CD4-positive, alpha-beta T cell treated with Interleukin-6 for 4 hours (primary cell): ENCODE data around the gene DAB2IP.
"Not testable (repeated sequence)": the region's sequence is repeated elsewhere in the genome, so short reads cannot be mapped to it uniquely, and the experiment has no call there.

Source experiments
- DNase-seq: peaks from one replicate; pipeline ENCODE4 v3.0.0-alpha.2; 2020; ENCODE audit warnings: mixed read lengths

The DAB2IP gene

DNA sequence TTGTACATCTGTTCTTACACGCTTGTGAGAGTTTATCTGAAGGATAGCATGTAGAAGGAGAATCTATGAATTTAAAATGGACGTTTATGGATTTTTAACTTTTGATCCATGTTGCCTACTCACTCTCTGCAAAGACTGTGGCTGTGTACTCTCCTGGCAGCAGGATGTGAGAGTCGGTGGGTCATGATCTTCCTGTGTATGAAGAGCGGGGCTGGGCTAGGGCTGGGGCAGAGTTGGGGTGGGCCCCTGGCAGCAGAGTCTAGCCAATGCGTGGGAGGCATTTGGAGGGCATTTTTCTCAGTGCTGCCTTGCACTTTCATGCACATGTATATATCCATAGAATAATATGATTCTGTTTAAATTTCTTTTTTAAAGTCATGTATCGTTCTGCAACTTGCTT is 24.0 kb upstream of the DAB2IP start:
- DNase-seq = no peak

DNA sequence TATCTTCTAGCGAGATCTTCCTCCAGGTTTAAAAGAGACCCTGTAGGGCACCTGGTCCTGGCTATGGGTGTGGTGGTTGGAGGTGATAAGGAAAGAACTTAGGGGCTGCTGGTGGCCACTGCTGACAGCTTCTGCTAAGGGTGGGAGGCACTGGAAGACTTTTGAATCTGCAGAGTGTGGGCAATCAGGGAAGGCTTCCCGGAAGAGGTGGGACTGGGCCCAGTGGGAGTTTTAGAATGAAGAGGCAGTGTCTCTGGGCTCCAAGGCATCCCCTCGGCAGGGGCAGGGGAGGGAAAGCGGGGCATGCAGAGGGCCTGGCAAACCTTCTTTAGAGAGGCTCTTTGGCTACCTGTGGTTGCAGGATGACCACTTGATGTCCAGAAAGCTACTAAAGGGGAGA is 23.0 kb upstream of the DAB2IP start:
- no peak for DNase-seq

DNA sequence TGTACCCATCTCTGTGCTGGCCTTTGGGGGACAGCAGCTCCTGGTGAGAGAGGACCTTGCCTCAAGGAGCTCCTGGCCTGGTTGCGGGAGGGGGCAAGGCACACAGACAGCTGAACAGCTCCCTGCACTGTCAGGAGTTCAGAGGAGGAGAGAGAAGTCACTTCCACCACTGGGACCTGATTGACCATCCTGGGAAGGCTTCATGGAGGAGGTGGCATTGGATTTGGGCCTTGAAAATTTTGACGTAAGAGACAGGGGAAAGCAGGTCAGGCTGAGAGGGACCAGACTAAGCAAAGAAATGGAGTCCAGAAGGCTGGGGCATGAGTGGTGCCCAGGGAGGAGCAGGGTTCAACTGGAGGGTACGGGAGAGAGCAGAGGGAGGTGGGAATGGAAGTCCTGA is 20.3 kb upstream of the DAB2IP start:
- DNase-seq = no peak

DNA sequence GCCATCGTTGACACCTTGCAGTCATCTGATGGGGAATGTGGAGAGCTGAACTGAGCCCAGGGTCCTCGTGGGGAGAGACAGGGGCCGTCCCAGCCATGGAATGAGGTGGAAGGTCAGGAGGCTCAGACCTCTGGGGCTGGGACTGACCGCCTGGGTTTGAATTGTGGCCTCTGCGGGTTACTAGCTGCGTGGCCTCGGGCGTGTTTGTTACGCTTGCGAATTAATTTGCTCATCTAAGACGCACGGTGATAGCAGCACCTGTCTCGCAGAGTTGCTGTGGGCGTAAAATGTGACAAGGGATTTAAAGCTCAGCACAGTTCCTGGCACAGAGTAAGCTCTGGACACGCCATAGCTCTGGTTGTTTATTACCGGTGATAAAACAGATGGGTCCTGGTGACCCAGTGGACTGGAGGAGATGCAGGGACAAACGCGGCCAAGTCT is 19.4 kb upstream of the DAB2IP start:
- no peak for DNase-seq

DNA sequence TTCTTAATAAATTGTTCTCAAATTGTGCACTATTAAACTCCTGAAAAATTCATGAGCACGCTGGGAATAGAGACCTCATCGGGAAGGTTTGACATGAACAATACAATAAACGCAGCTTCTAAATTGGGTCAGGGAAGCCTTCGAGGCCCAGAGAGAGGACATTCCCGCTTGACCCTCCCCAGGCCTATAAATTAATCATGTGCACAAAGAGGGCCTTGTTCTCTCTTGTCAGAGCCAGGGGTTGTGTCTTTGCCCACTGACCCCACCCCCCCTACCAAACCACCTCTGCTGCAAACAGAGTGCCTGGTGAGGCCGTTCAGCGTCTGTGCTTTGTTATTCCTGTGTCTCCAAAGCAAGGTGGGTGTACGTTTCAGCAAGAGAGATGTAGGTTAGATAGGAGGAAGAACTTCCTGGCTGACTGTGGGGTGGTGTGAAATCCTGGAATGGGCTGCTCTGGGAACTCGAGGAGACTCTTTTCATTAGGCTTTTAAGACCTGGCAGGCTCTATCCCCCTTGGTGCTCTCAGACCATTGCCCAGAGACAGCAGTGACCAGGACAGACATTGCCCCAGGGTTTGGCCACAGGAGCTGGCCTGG is 18.2 kb upstream of the DAB2IP start:
- no peak for DNase-seq

DNA sequence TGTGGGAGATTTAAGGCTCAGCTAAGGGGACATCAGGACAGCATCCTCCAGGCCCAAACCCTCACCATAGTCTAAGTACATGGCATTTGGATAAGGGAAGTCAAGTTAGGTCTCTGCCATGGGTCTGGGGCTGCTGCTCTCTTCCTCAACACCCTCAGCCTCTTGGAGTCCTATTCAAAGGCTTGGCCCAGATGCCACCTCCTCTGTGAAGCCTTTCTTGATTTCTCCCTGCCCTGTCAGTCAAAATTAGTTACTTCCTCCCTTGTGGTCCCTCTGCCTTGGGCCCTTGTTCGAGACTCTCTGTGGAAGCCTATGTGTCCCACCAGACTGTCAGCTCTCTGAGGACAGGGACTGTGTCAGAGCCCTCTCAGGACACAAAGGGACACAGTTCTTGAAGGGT is 17.7 kb upstream of the DAB2IP start:
- DNase-seq = no peak

DNA sequence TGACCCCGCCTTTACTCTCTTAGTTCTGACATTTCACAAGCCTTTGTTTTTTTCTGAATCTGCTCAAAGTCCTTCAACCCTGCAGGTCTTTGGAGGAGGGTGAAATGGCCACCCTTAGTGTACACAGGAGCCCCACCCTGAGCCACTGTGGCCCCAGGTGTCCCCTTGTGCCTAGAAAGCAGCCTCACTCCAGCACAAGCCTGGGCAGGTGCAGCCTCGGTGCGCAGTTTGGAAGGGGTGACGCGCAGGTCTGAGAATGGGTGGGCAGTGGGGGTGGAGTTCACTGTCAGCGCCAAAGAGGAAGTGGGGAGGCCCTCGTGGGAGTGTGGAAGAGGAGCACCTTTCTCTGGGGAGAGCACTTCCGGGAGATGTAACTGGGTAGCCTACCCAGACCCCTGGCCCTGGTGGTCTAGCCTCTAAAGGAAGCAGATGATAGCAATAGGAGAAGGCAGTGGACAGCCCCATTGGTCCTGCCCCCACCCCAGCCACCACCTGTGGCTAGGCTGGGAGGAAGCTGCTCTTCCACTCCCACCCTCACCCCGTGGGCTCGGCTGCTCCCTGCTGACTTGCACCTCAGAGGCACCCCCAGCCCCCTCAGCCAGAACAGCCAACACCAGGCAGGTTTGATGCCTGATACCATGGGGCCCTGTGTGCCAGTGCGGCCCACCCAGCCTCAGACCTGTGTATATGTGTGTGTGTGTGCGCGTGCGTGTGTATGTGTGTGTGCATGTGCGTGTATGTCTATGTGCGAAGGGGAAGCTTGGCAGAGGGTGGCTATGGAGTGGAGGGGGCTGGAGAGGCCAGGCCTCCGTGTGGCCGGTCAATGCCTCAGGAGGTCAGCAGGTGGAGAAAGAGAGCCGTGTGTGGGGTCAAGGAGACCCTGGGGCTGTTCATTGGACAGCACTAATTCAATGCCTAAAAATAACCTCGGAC is 16.8 kb upstream of the DAB2IP start:
- no peak for DNase-seq

DNA sequence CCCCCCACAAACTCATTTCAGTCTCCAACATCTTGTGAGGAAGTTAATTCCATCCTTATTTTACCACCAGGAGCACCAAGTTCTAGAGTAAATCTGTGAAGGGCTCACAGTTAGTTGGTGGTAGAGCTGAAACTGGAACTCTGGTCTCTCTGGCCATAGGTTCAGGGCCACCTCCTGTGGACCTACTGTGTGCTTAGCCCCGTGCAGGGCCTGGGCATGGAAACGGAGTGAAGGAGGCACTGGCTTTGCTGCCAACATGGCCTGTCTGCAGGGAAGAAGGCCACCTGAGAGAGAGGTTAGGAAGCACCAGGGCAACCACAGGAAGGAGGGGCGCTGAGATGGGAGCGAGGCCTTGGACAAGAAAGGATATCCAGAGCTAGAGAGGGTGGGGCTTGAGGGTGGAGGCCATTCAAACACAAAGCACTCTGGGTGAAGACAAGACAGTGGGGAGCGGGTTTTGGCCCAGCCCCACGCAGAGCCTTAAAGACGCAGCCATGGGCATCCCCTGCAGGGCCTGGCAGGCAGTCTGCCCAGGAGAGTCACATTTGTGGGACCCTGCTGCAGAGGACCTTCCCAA is 16.0 kb upstream of the DAB2IP start:
- no peak for DNase-seq

DNA sequence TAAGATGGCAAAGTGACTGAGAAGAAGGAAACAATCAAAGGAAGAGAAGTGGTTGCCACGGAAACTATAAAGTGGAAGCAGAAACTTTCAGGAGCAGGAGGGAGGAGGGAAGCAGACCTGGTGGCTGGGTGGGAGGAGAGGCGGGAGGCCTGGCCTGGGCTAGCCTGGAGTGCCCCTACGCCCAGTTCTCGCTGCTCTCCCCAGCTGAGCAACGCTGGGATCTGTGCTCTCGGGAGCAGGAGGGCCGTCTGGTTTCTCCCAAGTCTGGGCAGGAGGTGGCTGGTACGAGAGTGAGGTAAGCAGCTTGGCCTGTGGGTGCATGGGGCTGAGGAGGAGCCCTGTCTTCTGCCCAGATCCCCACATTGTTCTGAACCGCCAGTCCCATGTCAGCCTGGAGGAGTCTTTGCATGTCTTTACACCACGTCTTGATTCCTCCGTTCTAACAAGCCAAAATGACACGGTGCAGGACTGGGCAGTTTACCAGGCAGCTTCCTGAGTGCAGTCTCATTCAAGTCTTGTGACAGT is 15.0 kb upstream of the DAB2IP start:
- no peak for DNase-seq

DNA sequence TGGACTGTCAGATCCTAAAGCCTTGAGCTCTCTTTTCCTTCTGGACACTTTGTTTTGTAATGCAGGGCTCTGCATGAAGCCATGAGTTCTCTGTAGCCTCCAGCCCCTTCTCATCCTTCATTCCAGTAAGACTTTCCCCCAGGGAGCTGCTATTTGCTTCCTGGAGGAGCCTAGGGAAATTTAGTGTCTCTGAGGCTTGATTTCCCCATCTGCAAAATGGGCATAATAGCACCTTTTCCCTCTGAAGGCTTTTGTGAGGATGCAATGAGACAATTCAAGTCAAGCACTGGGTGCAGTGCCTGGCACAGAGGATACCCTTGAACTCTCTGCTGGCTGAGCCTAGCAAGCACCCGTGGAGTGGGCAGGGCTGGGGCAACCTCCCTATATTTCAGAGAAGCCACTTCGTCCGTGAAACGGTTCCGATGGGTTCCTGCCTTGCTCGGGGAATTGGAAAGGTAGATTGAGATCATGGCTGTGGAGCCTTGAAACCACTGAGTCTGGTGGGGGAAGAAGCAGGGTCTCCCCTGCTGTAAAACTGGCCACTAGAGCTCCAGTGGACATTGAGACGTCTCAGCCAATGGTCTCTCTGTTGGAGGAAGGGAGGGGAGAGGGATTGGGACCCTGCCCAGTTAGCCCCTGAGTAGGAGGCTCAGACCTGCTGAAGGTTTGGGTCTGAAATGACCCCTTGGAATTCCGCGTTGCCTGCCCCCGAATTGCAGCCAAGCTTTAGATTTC is 14.3 kb upstream of the DAB2IP start:
- no peak for DNase-seq

DNA sequence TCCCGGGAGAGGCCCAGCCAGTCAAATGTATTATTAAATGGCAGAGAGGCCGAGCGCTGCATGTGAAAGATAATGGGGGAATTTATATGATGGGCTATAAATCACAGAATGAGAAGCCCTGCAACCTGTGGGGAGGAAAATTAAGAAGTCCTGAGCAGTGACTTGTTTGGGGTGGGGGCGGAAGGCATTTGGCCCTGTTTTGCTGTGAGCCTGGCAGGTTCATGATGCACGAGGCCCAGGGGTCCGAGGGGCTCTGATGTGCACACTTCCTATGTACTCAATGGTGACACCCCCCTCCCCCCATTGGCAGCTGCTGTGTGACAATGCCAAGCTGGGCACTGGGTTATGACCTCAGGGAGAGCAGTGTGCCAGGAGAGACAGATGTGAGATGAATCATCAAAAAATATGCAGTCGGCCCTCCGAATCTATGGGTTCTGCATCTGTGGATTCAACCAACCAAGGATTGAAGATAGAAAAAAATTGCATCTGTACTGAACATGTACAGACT is 13.7 kb upstream of the DAB2IP start:
- DNase-seq = no peak

DNA sequence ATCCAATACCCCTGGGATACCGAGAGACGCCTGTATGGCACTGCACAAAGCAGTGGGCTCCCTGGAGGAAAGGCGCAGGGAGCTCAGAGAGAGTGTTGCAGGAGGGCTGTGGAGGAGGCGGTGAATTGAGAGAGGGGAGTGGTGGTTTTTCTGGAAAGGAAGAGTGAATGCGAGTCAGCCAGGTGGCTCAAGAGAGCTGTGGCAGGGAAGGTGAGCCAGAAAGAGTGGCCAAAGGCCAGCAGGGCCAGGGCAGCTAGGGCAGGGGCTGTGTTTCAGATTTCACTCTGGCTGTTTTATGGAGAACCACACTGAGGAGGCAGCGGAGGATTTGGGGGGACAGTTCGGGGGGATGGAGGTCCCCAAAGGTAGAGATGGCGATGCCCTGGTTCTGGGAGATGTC is 13.0 kb upstream of the DAB2IP start:
- DNase-seq = no peak

DNA sequence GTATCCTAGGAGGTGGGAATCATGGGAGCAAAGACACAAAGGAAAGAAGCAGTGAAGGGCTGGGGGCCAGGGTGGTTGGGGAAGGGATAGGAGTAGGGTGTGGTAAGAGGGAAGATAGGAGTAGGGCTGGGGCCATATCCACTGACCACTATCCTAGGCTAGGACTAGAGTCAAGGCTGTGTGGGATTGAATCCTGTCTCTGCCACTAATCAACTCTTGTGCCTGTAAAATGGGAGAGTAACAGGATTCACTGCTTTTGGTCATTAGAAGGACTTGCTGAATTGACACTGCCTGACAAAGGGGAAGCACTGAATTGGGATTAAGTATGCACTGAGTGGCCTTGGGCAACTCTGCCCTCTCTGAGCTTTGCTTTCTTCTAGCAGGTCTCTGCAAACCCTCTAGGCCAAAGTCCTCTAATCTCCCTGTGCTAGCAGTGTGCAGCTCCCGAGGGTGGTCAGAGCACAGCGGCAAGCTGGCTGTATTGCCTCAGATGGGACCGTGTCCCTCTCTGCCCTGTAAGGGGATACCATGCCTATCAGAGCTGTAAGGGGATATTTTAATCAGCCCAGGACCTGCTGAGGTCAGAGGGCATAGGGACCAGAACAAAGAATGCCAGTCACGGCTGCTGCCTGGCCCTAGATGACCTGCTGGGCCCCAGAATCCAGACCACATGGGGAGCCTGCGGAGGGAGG is 12.4 kb upstream of the DAB2IP start:
- DNase-seq = no peak

DNA sequence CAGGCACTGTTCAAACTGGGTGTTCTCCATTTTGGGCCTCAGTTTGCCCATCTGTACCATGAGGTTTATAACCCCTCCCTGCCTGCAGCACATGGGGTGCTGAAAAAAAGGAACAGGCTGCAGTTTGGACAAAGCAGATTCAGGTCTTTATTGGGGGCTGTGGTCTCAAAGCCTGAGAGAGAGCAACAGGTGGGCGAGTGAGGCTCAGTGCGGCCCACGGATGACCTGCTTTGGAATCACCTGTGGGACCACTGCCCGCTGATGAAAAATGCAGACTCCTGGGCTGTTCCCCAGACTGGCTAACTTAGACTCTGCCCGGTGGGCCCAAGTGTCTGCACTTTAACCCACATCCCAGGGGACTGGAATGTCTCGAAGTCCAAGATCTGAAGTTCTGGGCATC is 11.8 kb upstream of the DAB2IP start:
- no peak for DNase-seq

DNA sequence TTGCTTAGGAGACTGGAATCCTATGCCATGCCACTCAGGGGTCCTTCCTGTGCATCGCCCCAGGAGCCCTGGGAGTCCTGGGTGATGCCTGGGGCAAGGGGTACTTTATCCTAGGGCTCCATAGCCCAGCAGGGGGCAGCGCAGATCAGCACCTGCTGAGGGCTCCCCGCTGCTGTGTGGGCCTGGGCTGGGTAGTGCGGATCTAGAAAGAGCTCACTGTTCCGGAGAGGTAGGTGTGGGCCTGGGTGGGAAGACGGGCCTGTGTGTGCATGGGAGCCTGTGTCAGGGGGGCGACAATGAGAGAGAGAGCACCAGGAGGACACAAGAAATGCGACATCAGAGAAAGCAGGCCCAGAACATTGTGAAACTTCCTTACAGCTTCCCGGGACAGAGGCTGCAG is 11.4 kb upstream of the DAB2IP start:
- DNase-seq = no peak

DNA sequence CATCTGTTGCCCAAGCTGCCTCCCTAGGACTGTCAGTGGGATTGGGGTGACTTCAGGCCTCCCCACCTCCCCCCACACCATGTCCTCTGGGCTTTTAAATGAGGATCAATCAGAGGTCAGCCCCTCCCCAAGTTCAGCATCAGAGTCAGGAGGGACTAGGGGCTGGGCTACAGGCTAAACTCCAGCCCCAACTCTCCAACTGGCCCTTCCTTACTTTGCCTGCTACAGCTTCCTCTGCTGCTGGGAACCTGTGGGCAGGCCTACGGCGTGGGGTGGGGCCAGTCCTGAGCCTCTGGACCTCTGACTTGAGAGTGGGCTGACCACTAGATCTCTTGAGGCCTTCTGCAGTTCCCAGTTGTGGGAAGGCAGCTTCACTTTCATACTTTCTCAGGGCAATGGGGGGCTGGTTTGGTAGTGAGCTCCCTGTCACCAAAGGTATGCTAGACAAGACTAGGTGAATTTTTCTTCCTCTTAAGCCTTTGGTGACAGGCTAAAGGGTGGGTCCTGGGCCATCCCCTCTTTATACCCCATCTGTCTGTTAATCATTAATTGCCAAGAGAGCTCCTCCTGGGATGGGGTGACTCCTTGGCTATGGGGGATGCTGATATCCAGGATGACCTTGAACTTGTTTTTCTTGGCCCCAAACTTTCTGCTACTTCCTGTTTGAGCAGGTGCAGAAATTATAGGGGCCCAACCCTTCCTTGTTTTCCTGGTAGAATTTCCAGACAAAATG is 10.8 kb upstream of the DAB2IP start:
- DNase-seq = no peak

DNA sequence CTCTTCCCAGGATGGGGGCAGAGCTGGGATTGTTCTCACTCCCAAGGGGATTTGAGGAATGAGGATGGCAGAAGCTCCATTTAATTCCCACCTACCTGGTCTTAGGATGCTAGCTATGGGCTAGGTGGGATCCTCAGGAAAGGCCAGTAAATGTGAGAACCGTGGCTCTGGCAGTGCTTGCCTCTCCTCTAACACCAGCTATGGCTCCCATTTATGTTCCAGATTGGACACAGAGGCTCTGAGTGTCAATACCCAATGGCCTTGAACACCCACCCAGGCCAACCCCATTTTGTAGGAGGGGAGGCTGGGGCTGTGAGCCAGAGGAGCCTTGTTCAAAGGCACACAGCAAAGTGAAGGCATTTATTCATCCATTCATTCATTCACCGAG is 10.2 kb upstream of the DAB2IP start:
- DNase-seq = no peak

DNA sequence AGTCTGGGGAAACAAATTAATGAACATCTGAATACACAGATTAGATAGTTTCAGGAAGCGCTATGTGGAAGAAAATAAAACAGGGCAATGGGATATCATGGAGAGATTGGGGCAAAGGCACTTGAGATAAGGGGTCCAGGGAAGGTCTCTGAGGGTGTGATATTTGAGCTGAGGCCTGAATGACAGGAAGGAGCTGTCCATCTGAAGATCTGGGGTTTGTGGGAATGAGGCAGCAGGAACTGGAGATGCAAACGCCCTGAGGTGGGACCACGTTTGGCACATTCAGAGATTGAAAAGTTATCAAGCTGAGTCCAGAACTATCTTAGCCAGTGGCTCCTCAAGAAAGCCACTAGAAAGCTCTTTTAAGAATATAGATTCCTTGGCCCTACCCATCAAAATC is 8.7 kb upstream of the DAB2IP start:
- DNase-seq = no peak

DNA sequence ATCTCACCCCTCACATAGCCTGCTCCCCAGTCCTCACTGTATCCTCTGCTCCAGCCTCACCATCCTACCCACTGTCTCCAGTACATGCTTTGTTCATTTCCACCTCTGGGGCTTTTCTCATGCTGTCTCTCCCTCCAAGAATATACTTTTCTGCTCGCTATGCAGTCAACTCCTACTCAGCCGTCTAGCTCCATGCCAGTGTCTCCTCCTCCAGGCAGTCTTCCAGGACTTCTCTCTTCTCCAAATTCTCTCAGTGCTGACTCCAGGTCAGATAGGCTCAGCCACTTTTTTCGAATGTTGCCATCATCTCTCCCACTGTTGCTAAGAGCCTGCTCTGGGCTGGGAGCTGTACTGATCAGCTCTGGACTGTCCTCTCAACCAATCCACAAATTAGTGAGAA is 8.0 kb upstream of the DAB2IP start:
- DNase-seq = no peak

DNA sequence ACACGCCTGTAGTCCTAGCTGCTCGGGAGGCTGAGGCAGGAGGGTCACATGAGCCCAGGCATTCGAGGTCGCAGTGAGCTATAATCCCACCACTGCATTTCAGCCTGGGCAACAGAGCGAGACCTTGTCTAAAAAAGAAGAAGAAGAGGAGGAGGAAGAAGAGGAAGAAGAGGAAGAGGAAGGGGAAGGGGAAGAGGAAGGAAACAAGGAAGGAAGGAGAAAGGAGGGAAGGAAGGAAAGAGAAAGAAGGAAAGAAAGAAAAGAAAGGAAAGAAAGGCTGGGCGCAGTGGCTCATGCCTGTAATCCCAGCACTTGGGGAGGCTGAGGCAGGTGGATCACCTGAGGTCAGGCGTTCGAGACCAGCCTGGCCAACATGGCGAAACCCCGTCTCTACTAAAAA is 7.4 kb upstream of the DAB2IP start:
- DNase-seq = not testable (repeated sequence)

DNA sequence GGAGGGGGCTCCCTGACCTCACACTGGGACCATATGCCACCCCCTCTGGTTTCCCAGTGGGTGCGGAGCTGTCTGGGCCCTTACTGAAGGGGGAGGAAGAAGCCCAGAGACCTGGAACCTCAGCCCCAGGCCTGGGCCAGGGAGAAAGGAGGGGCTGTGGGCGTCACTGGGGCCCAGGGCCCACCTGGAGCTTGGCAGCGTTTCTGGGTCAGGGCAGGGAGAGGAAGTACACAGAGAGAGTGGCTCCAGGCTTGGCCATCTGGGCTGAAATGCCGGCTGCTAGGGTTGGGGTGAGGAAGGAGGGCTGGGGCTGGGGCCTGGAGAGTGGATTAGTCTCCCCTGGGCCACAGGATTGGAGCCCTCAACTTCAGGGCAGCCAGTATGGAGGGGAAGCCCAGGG is 6.4 kb upstream of the DAB2IP start:
- no peak for DNase-seq
